GM12878 (cell line): Measurements from ENCODE around the gene ZNF484. TPM values are rescaled to one million over a fixed set of nuclear protein-coding genes. Genes with fewer than 3 reads are reported as not detected.

Experiments used
- ATAC-seq: fragments of 200-7000 bp; cut with Tn5 transposase; 3 replicates; pipeline ENCODE4 v1.9.1; 2020; ENCODE audit warnings: mild to moderate bottlenecking, moderate library complexity
- BruUV-seq: library from RNA; stranded (reverse); fragments of 400-500 nt; replicated peaks from 2 replicates; lab custom pipeline; 2021; lab: Mats Ljungman, UMichigan
- CTCF ChIA-PET: fragments of 300-600 bp; sonication (Branson Sonifier 250); formaldehyde crosslinking; extraction: SDS; loops from one replicate; lab custom pipeline; 2021; ENCODE audit warnings: inconsistent platforms; lab: Yijun Ruan, JAX
- POLR2A ChIA-PET: fragments of 350-600 bp; formaldehyde crosslinking; extraction: SDS; loops from one replicate; lab custom pipeline; 2021; ENCODE audit warnings: inconsistent platforms; lab: Charles Lee
- RAD21 ChIA-PET: fragments of 300-600 bp; sonication (Branson Sonifier 250); formaldehyde crosslinking; loops from one replicate; lab custom pipeline; 2023; ENCODE audit warnings: antibody characterized with exemption; ENCODE audit not compliant: unreplicated experiment; lab: Charles Lee
- SMC1A ChIA-PET: fragments of 300-600 bp; sonication (Branson Sonifier 250); formaldehyde crosslinking; loops from one replicate; lab custom pipeline; 2023; ENCODE audit not compliant: unreplicated experiment, uncharacterized antibody; lab: Charles Lee
- DNase-seq: peaks from one replicate; pipeline ENCODE4 v3.0.0-alpha.2; 2011; ENCODE audit warnings: low read depth, low spot score
- FAIRE-seq: peaks from 3 replicates; lab custom pipeline; 2011; peaks lifted over from hg19 to GRCh38; lab: Jason Lieb, UNC
- H2AFZ ChIP-seq: 2 replicates; pipeline ENCODE4 v1.6.0; 2011; ENCODE audit warnings: low read depth, low read length, control low read depth; ENCODE audit not compliant: control insufficient read depth
- H3K27ac ChIP-seq: 2 replicates; pipeline ENCODE4 v1.5.1; 2011; ENCODE audit warnings: control low read depth; ENCODE audit not compliant: control insufficient read depth, insufficient read depth
- H3K27me3 ChIP-seq, 2 experiments: replicated peaks in 1 of 2; 2 replicates each; pipeline versions ENCODE4 v1.6.0 to v1.6.1; 2011; ENCODE audit warnings: low read length in 1 of 2; ENCODE audit not compliant: control insufficient read depth in 2 of 2, insufficient read depth in 2 of 2
- H3K36me3 ChIP-seq, 2 experiments: 2 replicates each; pipeline ENCODE4 v1.5.1; 2011; ENCODE audit warnings: low read length in 1 of 2; ENCODE audit not compliant: control insufficient read depth in 2 of 2, insufficient read depth in 2 of 2
- H3K4me1 ChIP-seq: 2 replicates; pipeline ENCODE4 v1.6.1; 2011; ENCODE audit warnings: mild to moderate bottlenecking, low read length, moderate library complexity, mixed read lengths; ENCODE audit not compliant: control insufficient read depth, insufficient read depth
- H3K4me2 ChIP-seq: 2 replicates; pipeline ENCODE4 v1.6.0; 2011; ENCODE audit warnings: control low read depth; ENCODE audit not compliant: control insufficient read depth, insufficient read depth
- H3K4me3 ChIP-seq: fragments of 200-600 bp; sonication (generic); 2 replicates; pipeline ENCODE4 v1.5.1; 2016
- H3K79me2 ChIP-seq: 2 replicates; pipeline ENCODE4 v1.6.0; 2011; ENCODE audit warnings: low read length; ENCODE audit not compliant: control insufficient read depth, insufficient read depth
- H3K9ac ChIP-seq: 2 replicates; pipeline ENCODE4 v1.8.0; 2011; ENCODE audit warnings: low read length, control low read depth, mixed read lengths; ENCODE audit not compliant: control insufficient read depth, insufficient read depth
- H3K9me3 ChIP-seq: replicated peaks from 3 replicates; pipeline ENCODE4 v1.5.1; 2011; ENCODE audit warnings: mild to moderate bottlenecking, low read length; ENCODE audit not compliant: control insufficient read depth, insufficient read depth
- H4K20me1 ChIP-seq: 2 replicates; pipeline ENCODE4 v1.6.0; 2011; ENCODE audit not compliant: control insufficient read depth, insufficient read depth
- ATF2 ChIP-seq: IDR thresholded peaks from 2 replicates; pipeline ENCODE4 v1.6.1; 2012; ENCODE audit warnings: low read length, inconsistent platforms
- CBX3 ChIP-seq: fragments of 200-600 bp; sonication (generic); IDR thresholded peaks from 2 replicates; pipeline ENCODE4 v1.6.1; 2016; ENCODE audit warnings: low read depth, borderline replicate concordance
- DPF2 ChIP-seq: fragments of 450-650 bp; IDR thresholded peaks from 2 replicates; pipeline ENCODE4 v1.6.1; 2017; ENCODE audit warnings: mild to moderate bottlenecking
- EED ChIP-seq: sonication (generic); IDR thresholded peaks from 2 replicates; pipeline ENCODE4 v1.6.1; 2016; ENCODE audit warnings: antibody characterized with exemption, low read depth
- FOS ChIP-seq: IDR thresholded peaks from 3 replicates; pipeline ENCODE4 v1.6.1; 2011; ENCODE audit warnings: borderline replicate concordance; ENCODE audit not compliant: insufficient read length; ENCODE audit errors: extremely low read depth
- KDM1A ChIP-seq: fragments of 200-600 bp; sonication (generic); IDR thresholded peaks from 2 replicates; pipeline ENCODE4 v1.6.1; 2016; ENCODE audit warnings: borderline replicate concordance
- MYB ChIP-seq: fragments of 150-350 bp; IDR thresholded peaks from 2 replicates; pipeline ENCODE4 v1.6.1; 2014; ENCODE audit warnings: mild to moderate bottlenecking, low read depth, low read length, borderline replicate concordance
- NFXL1 ChIP-seq: fragments of 450-650 bp; IDR thresholded peaks from 2 replicates; pipeline ENCODE4 v1.6.1; 2017; ENCODE audit warnings: antibody characterized with exemption, mild to moderate bottlenecking, borderline replicate concordance
- NR2C1 ChIP-seq: fragments of 450-650 bp; IDR thresholded peaks from 2 replicates; pipeline ENCODE4 v1.6.1; 2017; ENCODE audit warnings: antibody characterized with exemption, mild to moderate bottlenecking, moderate library complexity
- POU2F2 ChIP-seq: IDR thresholded peaks from 3 replicates; pipeline ENCODE4 v1.6.1; 2011; ENCODE audit warnings: low read depth, mild to moderate bottlenecking, low read length, borderline replicate concordance
- RUNX3 ChIP-seq: IDR thresholded peaks from 2 replicates; pipeline ENCODE4 v1.6.1; 2012; ENCODE audit warnings: low read length, inconsistent platforms
- SKIL ChIP-seq: fragments of 450-650 bp; IDR thresholded peaks from 2 replicates; pipeline ENCODE4 v1.6.1; 2017; ENCODE audit warnings: mild to moderate bottlenecking, low read depth, inconsistent platforms; ENCODE audit not compliant: poor library complexity, severe bottlenecking
- STAT1 ChIP-seq: fragments of 450-650 bp; conservative IDR thresholded peaks from 2 replicates; pipeline ENCODE4 v1.6.1; 2014; ENCODE audit warnings: antibody characterized with exemption, mild to moderate bottlenecking
- STAT3 ChIP-seq: IDR thresholded peaks from 2 replicates; pipeline ENCODE4 v1.6.1; 2011; ENCODE audit warnings: low read depth, low read length, improper control_type of control experiment
- SUPT20H ChIP-seq: IDR thresholded peaks from 2 replicates; pipeline ENCODE4 v1.6.1; 2011; ENCODE audit warnings: low read depth, mild to moderate bottlenecking, low read length, moderate library complexity, borderline replicate concordance; ENCODE audit not compliant: control insufficient read depth
- ZBED1 ChIP-seq: IDR thresholded peaks from 2 replicates; pipeline ENCODE4 v1.6.1; 2016; ENCODE audit warnings: borderline replicate concordance
- ZBTB11 ChIP-seq: fragments of 450-650 bp; formaldehyde crosslinking; IDR thresholded peaks from 2 replicates; pipeline ENCODE4 v1.5.0; 2022; ENCODE audit warnings: mild to moderate bottlenecking, missing genetic modification characterization
- ZNF24 ChIP-seq: fragments of 450-650 bp; IDR thresholded peaks from 2 replicates; pipeline ENCODE4 v1.6.1; 2017; ENCODE audit warnings: antibody characterized with exemption, mild to moderate bottlenecking
- ZNF622 ChIP-seq: fragments of 450-650 bp; IDR thresholded peaks from 2 replicates; pipeline ENCODE4 v1.6.1; 2017; ENCODE audit warnings: mild to moderate bottlenecking, inconsistent platforms
- ZSCAN29 ChIP-seq: fragments of 450-650 bp; IDR thresholded peaks from 2 replicates; pipeline ENCODE4 v1.6.1; 2017; ENCODE audit warnings: mild to moderate bottlenecking, moderate library complexity
- WGBS: methylation state at CpG from one replicate; pipeline ENCODE4 v1.1.6; 2016; ENCODE audit warnings: low lambda C conversion rate; ENCODE audit not compliant: insufficient replicate concordance, insufficient coverage; ENCODE audit errors: missing lambda C conversion rate; 5-methylcytosine and 5-hydroxymethylcytosine counted together
- in situ Hi-C: fragments of 300-500 bp; cut with MboI; formaldehyde crosslinking; loops from 9 replicates; pipeline ENCODE4 v1.14.3; 2018; ENCODE audit warnings: mixed read lengths
- intact Hi-C: fragments of 100-400 bp; cut with micrococcal nuclease; formaldehyde crosslinking; loops from one replicate; pipeline ENCODE4 v1.14.2; 2022; ENCODE audit not compliant: unreplicated experiment
- polyA plus RNA-seq, 11 experiments: library from polyadenylated mRNA; depleted of rRNA in 4 of 11; unstranded in 6 of 11; stranded (reverse) in 5 of 11; fragments of >200 nt; fragmentation: Nextera tagmentation in 4 of 11; fragmentation: Illumina TruSeq in 1 of 11; extraction: Ambion mirVana in 4 of 11; extraction: Trizol in 1 of 11; gene quantifications; 1 replicate in 1 of 11; 2 replicates in 10 of 11; pipeline versions ENCODE4 v1.2.1 to v1.2.3, GENCODE V29; 2011 to 2016; ENCODE audit warnings: inconsistent platforms in 2 of 11, missing spikeins in 2 of 11, low read depth in 1 of 11
- total RNA-seq, 4 experiments: library from RNA; depleted of rRNA in 3 of 4; stranded (reverse); fragments of >200 nt in 3 of 4; fragmentation: Illumina TruSeq in 1 of 4; extraction: Trizol in 1 of 4; gene quantifications; 2 replicates each; pipeline versions ENCODE4 v1.2.1 to v1.2.3, GENCODE V29; 2013 to 2021

Gene ZNF484
- total and polyA plus RNA-seq, 10 of the 15 experiments (the other 5 are each of a cell fraction or from before 2014, with no cell fraction given), result 0.95 to 7.8 (median 3.3) TPM

GRCh38 chr9:92895812-92896436, 18.1 kb upstream of the ZNF484 start:
- no peak for FAIRE-seq
- in situ Hi-C loops, result no loop called here

More at GRCh38 chr9:92895812-92896436, 18.1 kb upstream of the ZNF484 start:
- intact Hi-C loops, result no loop called here
- no peak overlapping the region for H3K4me2 ChIP-seq
- TF ChIP-seq ZNF622 (no peak), KDM1A (no peak), STAT3 (no peak), NFXL1 (no peak), STAT1 (no peak), POU2F2 (no peak), ZNF24 (no peak), SKIL (no peak), MYB (no peak), RUNX3 (no peak), DPF2 (no peak), NR2C1 (no peak), EED (no peak), SUPT20H (no peak), ZSCAN29 (no peak), ZBED1 (no peak), CBX3 (no peak), FOS (no peak), ATF2 (no peak), ZBTB11 (no peak)
- H3K4me3 ChIP-seq, result no peak overlapping the region
- no peak overlapping the region for H2AFZ ChIP-seq
- H3K9me3 ChIP-seq, result no peaks in the 10 kb centered on the region
- no peaks in the 10 kb centered on the region for H3K27me3 ChIP-seq
- no peak overlapping the region for H3K9ac ChIP-seq
- no peak overlapping the region for H3K27ac ChIP-seq
- no peaks in the 10 kb centered on the region for H3K4me1 ChIP-seq
- POLR2A ChIA-PET, result no interaction called here
- no peaks in the 10 kb centered on the region for H3K36me3 ChIP-seq
- no peak for DNase-seq
- WGBS, result 38% methylated on average over 3 of the region's 3 CpGs
- SMC1A ChIA-PET, result no interaction called here
- RAD21 ChIA-PET, result no interaction called here
- no peaks in the 10 kb centered on the region for H3K79me2 ChIP-seq
- no peaks in the 10 kb centered on the region for H4K20me1 ChIP-seq
- CTCF ChIA-PET, result no interaction called here
- no peak for ATAC-seq
- BruUV-seq, result no TSS peak
